ENCODE measurements around the gene UBE2H. TPM values are rescaled to one million over a fixed set of nuclear protein-coding genes. Genes with fewer than 3 reads are reported as not detected.

UBE2H gene
- total RNA-seq, 1 experiment from 2014 or later: 75.1 TPM

DNA sequence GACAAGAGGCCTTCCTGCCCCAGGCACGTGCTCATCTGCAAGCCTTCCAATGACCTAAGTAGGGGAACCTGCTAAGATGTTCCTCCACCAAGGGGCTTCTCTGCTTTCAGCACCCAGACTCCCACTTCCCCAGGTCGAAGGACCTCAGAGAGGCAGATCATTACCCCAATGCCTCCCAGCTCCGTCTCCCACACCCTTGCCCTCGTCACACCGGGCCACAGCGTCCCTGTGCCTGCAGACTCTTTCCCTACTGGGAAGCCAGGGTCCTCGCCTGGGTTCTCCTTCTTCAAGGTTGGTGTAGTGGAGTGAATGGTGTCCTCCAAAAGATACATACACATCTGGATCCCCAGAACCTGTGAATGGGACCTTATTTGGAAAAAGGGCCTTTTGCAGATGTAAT lies 151.9 kb downstream of the UBE2H start:
- Histone ChIP-seq H3K79me2 (ENCODE audit: insufficient read depth, low read length) (no peaks in the 10 kb centered on the region), H3K27me3 (ENCODE audit: insufficient read depth, low read length) (no peaks in the 10 kb centered on the region), H3T11ph (ENCODE audit: low read length) (no peak overlapping the region), H3K9me3 (ENCODE audit: control insufficient read depth, low read depth, low read length) (no peaks in the 10 kb centered on the region), H3K23ac (ENCODE audit: insufficient read length, low read depth, low read length) (no peak overlapping the region), H2AFZ (ENCODE audit: low read length) (no peak overlapping the region), H2AK5ac (ENCODE audit: insufficient read length, low read length) (no peak overlapping the region), H3K27ac (ENCODE audit: insufficient read length, low read depth, low read length) (no peak overlapping the region), H2BK120ac (ENCODE audit: low read depth, low read length, poor library complexity, severe bottlenecking) (no peak overlapping the region), H4K5ac (ENCODE audit: insufficient read length, low read depth, low read length) (no peak overlapping the region), H3K4me1 (ENCODE audit: insufficient read depth, low read length) (peaks cover 8% of the 10 kb centered on the region), H3K18ac (ENCODE audit: insufficient read length, low read depth, low read length) (no peak overlapping the region), H3K9ac (ENCODE audit: extremely low read depth, insufficient read length, low read length) (no peak overlapping the region), H3K14ac (ENCODE audit: insufficient read depth, low read length) (no peak overlapping the region), H4K8ac (replicated peaks; ENCODE audit: insufficient read length, low read depth, low read length) (no peak overlapping the region), H3K4me2 (ENCODE audit: insufficient read depth, insufficient read length, low read length) (no peak overlapping the region), H2BK5ac (ENCODE audit: insufficient read length, low read length) (no peak overlapping the region), H3K56ac (ENCODE audit: insufficient read length, low read depth, low read length) (no peak overlapping the region), H4K91ac (ENCODE audit: insufficient read length, low read depth, low read length) (no peak overlapping the region), H3K4ac (ENCODE audit: low read depth, low read length) (no peak overlapping the region), H2BK12ac (ENCODE audit: insufficient read length, low read depth, low read length) (no peak overlapping the region), H2BK15ac (ENCODE audit: low read depth, low read length) (no peak overlapping the region), H3K79me1 (ENCODE audit: insufficient read depth, low read depth, low read length, poor library complexity, severe bottlenecking) (no peaks in the 10 kb centered on the region), H3K23me2 (ENCODE audit: insufficient read length, low read depth, low read length, poor library complexity, severe bottlenecking) (no peaks in the 10 kb centered on the region), H2BK20ac (ENCODE audit: low read depth, low read length, poor library complexity, severe bottlenecking) (no peak overlapping the region), H4K20me1 (ENCODE audit: control insufficient read depth, insufficient read depth, insufficient read length) (no peaks in the 10 kb centered on the region)
- WGBS (ENCODE audit: extremely low coverage, insufficient read length, low lambda C conversion rate): no CpG with 5 or more reads among the region's 7 CpGs
- TF ChIP-seq, protein P1, sequence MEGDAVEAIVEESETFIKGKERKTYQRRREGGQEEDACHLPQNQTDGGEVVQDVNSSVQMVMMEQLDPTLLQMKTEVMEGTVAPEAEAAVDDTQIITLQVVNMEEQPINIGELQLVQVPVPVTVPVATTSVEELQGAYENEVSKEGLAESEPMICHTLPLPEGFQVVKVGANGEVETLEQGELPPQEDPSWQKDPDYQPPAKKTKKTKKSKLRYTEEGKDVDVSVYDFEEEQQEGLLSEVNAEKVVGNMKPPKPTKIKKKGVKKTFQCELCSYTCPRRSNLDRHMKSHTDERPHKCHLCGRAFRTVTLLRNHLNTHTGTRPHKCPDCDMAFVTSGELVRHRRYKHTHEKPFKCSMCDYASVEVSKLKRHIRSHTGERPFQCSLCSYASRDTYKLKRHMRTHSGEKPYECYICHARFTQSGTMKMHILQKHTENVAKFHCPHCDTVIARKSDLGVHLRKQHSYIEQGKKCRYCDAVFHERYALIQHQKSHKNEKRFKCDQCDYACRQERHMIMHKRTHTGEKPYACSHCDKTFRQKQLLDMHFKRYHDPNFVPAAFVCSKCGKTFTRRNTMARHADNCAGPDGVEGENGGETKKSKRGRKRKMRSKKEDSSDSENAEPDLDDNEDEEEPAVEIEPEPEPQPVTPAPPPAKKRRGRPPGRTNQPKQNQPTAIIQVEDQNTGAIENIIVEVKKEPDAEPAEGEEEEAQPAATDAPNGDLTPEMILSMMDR (conservative IDR thresholded peaks at IDR 0.05): no peak
- Mint-ChIP-seq H3K27ac (no peak overlapping the region), H3K9me3 (no peaks in the 10 kb centered on the region), H3K4me3 (no peak overlapping the region), H3K36me3 (ENCODE audit: insufficient read depth in 1 of 3, low read depth in 3 of 3) (no peaks in the 10 kb centered on the region; a peak in 1 of 7 replicates), H3K27me3 (ENCODE audit: low read depth) (peaks cover 8% of the 10 kb centered on the region), H3K4me1 (peaks cover 31 to 50% of the 10 kb centered on the region in 2 experiments)
- no peak for DNase-seq
